HuH-7.5 (cell line): ENCODE results near the gene HSPA14.
A peak's percentile ranks its signal among the peaks of the same experiment; 100 is the strongest.
"Not testable (repeated sequence)": the region's sequence is repeated elsewhere in the genome, so short reads cannot be mapped to it uniquely, and the experiment has no call there.

Experiments used
- DNase-seq: peaks from one replicate; pipeline ENCODE4 v3.0.0; 2011; ENCODE audit warnings: low spot score

The HSPA14 gene

GRCh38 chr10:14837757-14838581 is at the start of gene HSPA14, which contains the start of the genes CDNF and MSANTD7:
HSPA14 (plus strand) TSS chr10:14838306; CDS start chr10:14838403, 97 bp downstream.
CDNF (minus strand) TSS chr10:14838037; CDS start chr10:14837946, 91 bp downstream.
MSANTD7 (plus strand) TSS chr10:14838306; CDS start chr10:14842285, 3,979 bp downstream.
- peak; percentile 93 for DNase-seq

- DNase-seq: no peak
These were observed 39.5 kb upstream of the HSPA14 start for GRCh38 chr10:14798636-14799035.

- DNase-seq: no peak
These were observed 37.7 kb upstream of the HSPA14 start for GRCh38 chr10:14800397-14800796.

- no peak for DNase-seq
These were observed 36.4 kb upstream of the HSPA14 start for GRCh38 chr10:14801723-14802122.

- DNase-seq: no peak
These were observed 34.3 kb upstream of the HSPA14 start for GRCh38 chr10:14803827-14804226.

- no peak for DNase-seq
These were observed 31.8 kb upstream of the HSPA14 start for GRCh38 chr10:14806318-14806717.

GRCh38 chr10:14810969-14811953 is 26.8 kb upstream of the HSPA14 start:
- DNase-seq: no peak

GRCh38 chr10:14812271-14812670 is 25.8 kb upstream of the HSPA14 start:
- DNase-seq: no peak

GRCh38 chr10:14815681-14816080 is 22.4 kb upstream of the HSPA14 start:
- no peak for DNase-seq

- not testable (repeated sequence) for DNase-seq
These were observed 21.4 kb upstream of the HSPA14 start for GRCh38 chr10:14816717-14817116.

GRCh38 chr10:14820010-14820774 is 17.9 kb upstream of the HSPA14 start:
- DNase-seq: no peak

- DNase-seq: no peak
These were observed 17.3 kb upstream of the HSPA14 start for GRCh38 chr10:14820775-14821154.

GRCh38 chr10:14821635-14822375 is 16.3 kb upstream of the HSPA14 start:
- no peak for DNase-seq

- DNase-seq: peak; percentile 28
These were observed 15.0 kb upstream of the HSPA14 start for GRCh38 chr10:14822879-14823755.

GRCh38 chr10:14823966-14824365 is 14.1 kb upstream of the HSPA14 start:
- no peak for DNase-seq

GRCh38 chr10:14826076-14826829 is 11.9 kb upstream of the HSPA14 start:
- DNase-seq: no peak

- DNase-seq: no peak
These were observed 5.0 kb upstream of the HSPA14 start for GRCh38 chr10:14833106-14833505.

GRCh38 chr10:14836208-14836607 is 1.9 kb upstream of the HSPA14 start:
- no peak for DNase-seq

- DNase-seq: no peak
These were observed 926 bp upstream of the HSPA14 start for GRCh38 chr10:14837003-14837756.
